GM12864 (cell line): Measurements from ENCODE around the gene SUSD4.

Source experiments
- DNase-seq: peaks from one replicate; pipeline ENCODE4 v3.0.0-alpha.2; 2011; ENCODE audit warnings: low read depth
- H3K4me3 ChIP-seq: 2 replicates; pipeline ENCODE4 v1.5.1; 2011; ENCODE audit warnings: mild to moderate bottlenecking, low read depth, low read length, control low read depth
- TF ChIP-seq, protein P1 (sequence below): IDR thresholded peaks from 2 replicates; pipeline ENCODE4 v1.5.1; 2011; ENCODE audit warnings: low read depth, mild to moderate bottlenecking, moderate library complexity, low read length, control low read depth, inconsistent platforms; ENCODE audit errors: missing control alignments

SUSD4 gene

DNA sequence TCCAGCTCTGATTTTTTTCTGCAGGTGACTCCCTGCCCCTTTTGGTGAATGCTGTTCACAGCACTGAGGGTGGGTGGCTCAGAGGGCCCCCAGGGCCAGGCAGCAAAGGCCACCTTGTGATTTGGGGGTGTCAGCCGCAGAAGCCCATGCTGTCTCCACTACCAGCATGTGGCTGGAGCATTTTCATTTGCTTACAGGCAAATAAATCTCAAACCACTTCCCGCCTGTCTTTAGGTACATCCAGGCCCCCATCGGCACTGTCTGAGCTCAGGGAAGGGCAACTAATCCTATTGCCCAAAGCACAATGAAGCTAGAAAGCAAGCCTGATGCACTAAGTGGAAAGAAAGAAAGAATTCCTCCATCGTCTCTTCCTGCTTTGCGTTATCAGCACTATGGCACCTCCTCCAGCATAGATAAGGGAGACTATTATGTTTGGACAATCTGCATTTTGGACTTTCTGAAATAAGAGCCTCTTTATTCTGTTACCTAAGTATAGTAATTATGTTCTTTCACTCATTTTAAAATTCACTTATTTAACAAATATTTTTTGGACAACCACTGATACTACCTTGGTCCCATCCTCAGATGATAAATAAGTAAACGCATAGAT, 120.4 kb downstream of the SUSD4 start:
- no peak for DNase-seq
- H3K4me3 ChIP-seq = no peak overlapping the region
- TF ChIP-seq, protein P1, sequence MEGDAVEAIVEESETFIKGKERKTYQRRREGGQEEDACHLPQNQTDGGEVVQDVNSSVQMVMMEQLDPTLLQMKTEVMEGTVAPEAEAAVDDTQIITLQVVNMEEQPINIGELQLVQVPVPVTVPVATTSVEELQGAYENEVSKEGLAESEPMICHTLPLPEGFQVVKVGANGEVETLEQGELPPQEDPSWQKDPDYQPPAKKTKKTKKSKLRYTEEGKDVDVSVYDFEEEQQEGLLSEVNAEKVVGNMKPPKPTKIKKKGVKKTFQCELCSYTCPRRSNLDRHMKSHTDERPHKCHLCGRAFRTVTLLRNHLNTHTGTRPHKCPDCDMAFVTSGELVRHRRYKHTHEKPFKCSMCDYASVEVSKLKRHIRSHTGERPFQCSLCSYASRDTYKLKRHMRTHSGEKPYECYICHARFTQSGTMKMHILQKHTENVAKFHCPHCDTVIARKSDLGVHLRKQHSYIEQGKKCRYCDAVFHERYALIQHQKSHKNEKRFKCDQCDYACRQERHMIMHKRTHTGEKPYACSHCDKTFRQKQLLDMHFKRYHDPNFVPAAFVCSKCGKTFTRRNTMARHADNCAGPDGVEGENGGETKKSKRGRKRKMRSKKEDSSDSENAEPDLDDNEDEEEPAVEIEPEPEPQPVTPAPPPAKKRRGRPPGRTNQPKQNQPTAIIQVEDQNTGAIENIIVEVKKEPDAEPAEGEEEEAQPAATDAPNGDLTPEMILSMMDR = no peak

- DNase-seq = no peak
- no peak overlapping the region for H3K4me3 ChIP-seq
- TF ChIP-seq, protein P1 = no peak
Measured at GRCh38 chr1:223242971-223243370, 121.0 kb downstream of the SUSD4 start.

DNA sequence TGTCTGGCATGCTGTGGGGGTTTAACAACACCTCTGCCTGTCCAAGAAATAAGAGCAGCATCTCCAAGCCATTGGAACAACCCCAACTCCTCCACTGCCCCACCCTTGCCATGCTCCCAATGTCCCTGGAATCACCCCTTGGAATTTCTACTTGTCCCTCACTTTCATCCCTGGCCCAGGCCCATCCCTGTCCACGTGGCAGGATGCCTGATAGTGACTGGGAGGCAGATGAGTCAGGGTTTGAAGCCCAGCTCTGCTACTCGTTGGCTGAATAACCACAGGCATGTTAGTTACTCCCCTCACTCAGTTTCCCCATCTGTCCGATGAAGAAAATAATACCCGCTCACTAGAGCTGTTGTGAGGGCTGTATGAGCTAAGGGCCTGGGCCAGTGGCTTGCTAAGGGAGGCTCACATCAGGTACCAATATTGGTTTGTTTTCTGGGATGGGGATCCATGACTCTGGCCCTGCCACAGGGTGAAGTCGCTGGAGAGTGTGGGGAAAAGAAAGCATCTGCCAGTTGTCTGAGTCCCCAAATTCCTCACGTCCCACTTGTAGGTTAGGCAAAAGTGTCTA, 121.5 kb downstream of the SUSD4 start:
- no peak for DNase-seq
- H3K4me3 ChIP-seq = no peak overlapping the region
- TF ChIP-seq, protein P1 = no peak

- TF ChIP-seq, protein P1 = no peak
- H3K4me3 ChIP-seq = no peak overlapping the region
- DNase-seq = no peak
Measured at GRCh38 chr1:223240122-223240521, 123.9 kb downstream of the SUSD4 start.

DNA sequence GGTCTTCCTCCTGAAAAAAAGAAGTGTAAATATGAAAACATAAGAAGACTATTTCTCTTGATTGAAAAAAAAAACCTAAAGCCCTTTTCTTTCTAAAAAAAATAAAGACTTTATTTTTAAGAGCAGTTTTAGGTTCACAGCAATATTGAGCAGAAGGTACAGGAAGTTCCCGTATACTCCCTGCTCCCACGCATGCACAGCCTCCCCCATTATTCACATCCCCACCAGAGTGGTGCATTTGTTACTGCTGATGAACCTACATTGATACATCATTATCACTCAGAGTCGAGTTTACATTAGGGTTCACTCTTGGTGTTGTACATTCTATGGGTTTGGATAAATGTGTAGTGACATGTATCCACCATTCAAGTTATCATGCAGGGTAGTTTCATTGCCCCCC, 128.9 kb downstream of the SUSD4 start:
- TF ChIP-seq, protein P1 = no peak
- H3K4me3 ChIP-seq = no peak overlapping the region
- DNase-seq = no peak

GRCh38 chr1:223234534-223234933, 129.4 kb downstream of the SUSD4 start:
- no peak overlapping the region for H3K4me3 ChIP-seq
- TF ChIP-seq, protein P1 = no peak
- no peak for DNase-seq

- TF ChIP-seq, protein P1 = no peak
- no peak overlapping the region for H3K4me3 ChIP-seq
- no peak for DNase-seq
Measured at GRCh38 chr1:223234170-223234514, 129.8 kb downstream of the SUSD4 start.
